Parathyroid adenoma (tissue), 2 donors: Measurements from ENCODE around the gene CHAF1A.

Experiments
- H2AFZ ChIP-seq: fragments of 300-600 bp; sonication (generic); one replicate; pipeline ENCODE4 v1.7.0; 2017; ENCODE audit warnings: antibody characterized with exemption, mild to moderate bottlenecking
- H3K27ac ChIP-seq: fragments of 300-600 bp; sonication (generic); one replicate; pipeline ENCODE4 v1.7.0; 2017
- H3K27me3 ChIP-seq: fragments of 300-600 bp; sonication (generic); one replicate; pipeline ENCODE4 v1.7.0; 2017; ENCODE audit warnings: low read length; ENCODE audit not compliant: control insufficient read depth, insufficient read depth
- H3K36me3 ChIP-seq: fragments of 300-600 bp; sonication (generic); one replicate; pipeline ENCODE4 v1.7.0; 2017; ENCODE audit warnings: low read length; ENCODE audit not compliant: control insufficient read depth, insufficient read depth
- H3K4me1 ChIP-seq: fragments of 300-600 bp; sonication (generic); one replicate; pipeline ENCODE4 v1.7.0; 2017; ENCODE audit warnings: control low read depth
- H3K4me2 ChIP-seq: fragments of 300-600 bp; sonication (generic); one replicate; pipeline ENCODE4 v1.7.0; 2017; ENCODE audit warnings: low read length
- H3K4me3 ChIP-seq: fragments of 300-600 bp; sonication (generic); one replicate; pipeline ENCODE4 v1.7.0; 2017; ENCODE audit warnings: low read depth, low read length
- H3K79me2 ChIP-seq: fragments of 300-600 bp; sonication (generic); one replicate; pipeline ENCODE4 v1.7.0; 2017; ENCODE audit warnings: control low read depth
- H3K9ac ChIP-seq: fragments of 300-600 bp; sonication (generic); one replicate; pipeline ENCODE4 v1.7.0; 2017; ENCODE audit warnings: mild to moderate bottlenecking
- H3K9me3 ChIP-seq: fragments of 300-600 bp; sonication (generic); one replicate; pipeline ENCODE4 v1.7.0; 2017; ENCODE audit warnings: low read length; ENCODE audit not compliant: control insufficient read depth
- TF ChIP-seq, protein P1 (sequence below): fragments of 300-600 bp; sonication (generic); IDR thresholded peaks from one replicate; pipeline ENCODE4 v1.7.0; 2017; ENCODE audit warnings: antibody characterized with exemption, mild to moderate bottlenecking
- donor health status: primary hyperparathyroidism.

CHAF1A gene

GRCh38 chr19:4366666-4367335 lies 35.6 kb upstream of the CHAF1A start:
- TF ChIP-seq, protein P1, sequence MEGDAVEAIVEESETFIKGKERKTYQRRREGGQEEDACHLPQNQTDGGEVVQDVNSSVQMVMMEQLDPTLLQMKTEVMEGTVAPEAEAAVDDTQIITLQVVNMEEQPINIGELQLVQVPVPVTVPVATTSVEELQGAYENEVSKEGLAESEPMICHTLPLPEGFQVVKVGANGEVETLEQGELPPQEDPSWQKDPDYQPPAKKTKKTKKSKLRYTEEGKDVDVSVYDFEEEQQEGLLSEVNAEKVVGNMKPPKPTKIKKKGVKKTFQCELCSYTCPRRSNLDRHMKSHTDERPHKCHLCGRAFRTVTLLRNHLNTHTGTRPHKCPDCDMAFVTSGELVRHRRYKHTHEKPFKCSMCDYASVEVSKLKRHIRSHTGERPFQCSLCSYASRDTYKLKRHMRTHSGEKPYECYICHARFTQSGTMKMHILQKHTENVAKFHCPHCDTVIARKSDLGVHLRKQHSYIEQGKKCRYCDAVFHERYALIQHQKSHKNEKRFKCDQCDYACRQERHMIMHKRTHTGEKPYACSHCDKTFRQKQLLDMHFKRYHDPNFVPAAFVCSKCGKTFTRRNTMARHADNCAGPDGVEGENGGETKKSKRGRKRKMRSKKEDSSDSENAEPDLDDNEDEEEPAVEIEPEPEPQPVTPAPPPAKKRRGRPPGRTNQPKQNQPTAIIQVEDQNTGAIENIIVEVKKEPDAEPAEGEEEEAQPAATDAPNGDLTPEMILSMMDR: no peak
- Histone ChIP-seq H3K27me3 (no peaks in the 10 kb centered on the region), H3K4me1 (peaks cover 38% of the 10 kb centered on the region), H2AFZ (no peak overlapping the region), H3K27ac (no peak overlapping the region), H3K36me3 (no peaks in the 10 kb centered on the region), H3K4me2 (no peak overlapping the region), H3K9ac (no peak overlapping the region), H3K4me3 (no peak overlapping the region), H3K79me2 (peaks cover 39% of the 10 kb centered on the region), H3K9me3 (no peaks in the 10 kb centered on the region)

DNA sequence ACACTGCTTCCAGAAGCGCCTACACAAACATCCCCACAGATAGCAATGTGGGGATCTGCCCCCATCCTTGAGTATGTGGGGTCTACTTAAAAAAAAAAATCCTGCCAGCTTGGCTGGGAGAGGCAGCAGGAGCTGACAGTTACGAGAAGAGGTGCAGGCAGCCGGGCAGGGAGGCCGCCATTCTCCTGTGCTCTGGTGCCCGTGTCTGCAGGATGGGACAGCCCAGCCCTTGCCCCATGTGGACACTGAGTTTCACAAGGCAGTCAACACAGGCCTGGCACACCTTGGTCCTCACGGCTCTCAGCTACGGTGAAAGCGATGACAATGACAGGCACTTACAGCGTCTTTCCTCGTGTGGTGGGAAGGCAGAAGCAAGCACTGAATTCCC lies 35.1 kb upstream of the CHAF1A start:
- Histone ChIP-seq H2AFZ (no peak overlapping the region), H3K79me2 (peaks cover 44% of the 10 kb centered on the region), H3K27ac (no peak overlapping the region), H3K9ac (no peak overlapping the region), H3K4me2 (no peak overlapping the region), H3K4me1 (peaks cover 43% of the 10 kb centered on the region), H3K9me3 (no peaks in the 10 kb centered on the region), H3K4me3 (no peak overlapping the region), H3K27me3 (no peaks in the 10 kb centered on the region), H3K36me3 (no peaks in the 10 kb centered on the region)
- TF ChIP-seq, protein P1: no peak

DNA sequence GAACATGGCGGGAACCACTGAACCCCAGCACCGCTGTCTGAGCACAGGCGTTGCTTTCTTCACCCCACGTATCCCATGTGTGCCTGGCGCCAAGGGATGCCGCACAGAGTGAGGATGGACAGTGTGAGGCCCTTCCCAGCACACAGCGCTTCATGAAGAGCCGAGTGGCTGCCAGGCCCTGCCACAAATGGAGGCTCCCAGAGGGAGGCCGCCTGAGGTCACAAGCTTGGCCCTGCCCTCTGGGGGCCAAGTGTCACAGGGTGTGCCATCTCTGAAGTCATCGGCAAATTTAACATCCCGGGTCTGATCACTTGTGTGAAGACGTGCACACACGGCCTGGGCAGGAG lies 34.7 kb upstream of the CHAF1A start:
- Histone ChIP-seq H3K27ac (peak overlapping the region; percentile 99), H3K27me3 (no peaks in the 10 kb centered on the region), H3K9ac (no peak overlapping the region), H3K4me3 (no peak overlapping the region), H3K36me3 (no peaks in the 10 kb centered on the region), H3K4me1 (peaks cover 47% of the 10 kb centered on the region), H2AFZ (no peak overlapping the region), H3K79me2 (peaks cover 47% of the 10 kb centered on the region), H3K4me2 (no peak overlapping the region), H3K9me3 (no peaks in the 10 kb centered on the region)
- TF ChIP-seq, protein P1: no peak

DNA sequence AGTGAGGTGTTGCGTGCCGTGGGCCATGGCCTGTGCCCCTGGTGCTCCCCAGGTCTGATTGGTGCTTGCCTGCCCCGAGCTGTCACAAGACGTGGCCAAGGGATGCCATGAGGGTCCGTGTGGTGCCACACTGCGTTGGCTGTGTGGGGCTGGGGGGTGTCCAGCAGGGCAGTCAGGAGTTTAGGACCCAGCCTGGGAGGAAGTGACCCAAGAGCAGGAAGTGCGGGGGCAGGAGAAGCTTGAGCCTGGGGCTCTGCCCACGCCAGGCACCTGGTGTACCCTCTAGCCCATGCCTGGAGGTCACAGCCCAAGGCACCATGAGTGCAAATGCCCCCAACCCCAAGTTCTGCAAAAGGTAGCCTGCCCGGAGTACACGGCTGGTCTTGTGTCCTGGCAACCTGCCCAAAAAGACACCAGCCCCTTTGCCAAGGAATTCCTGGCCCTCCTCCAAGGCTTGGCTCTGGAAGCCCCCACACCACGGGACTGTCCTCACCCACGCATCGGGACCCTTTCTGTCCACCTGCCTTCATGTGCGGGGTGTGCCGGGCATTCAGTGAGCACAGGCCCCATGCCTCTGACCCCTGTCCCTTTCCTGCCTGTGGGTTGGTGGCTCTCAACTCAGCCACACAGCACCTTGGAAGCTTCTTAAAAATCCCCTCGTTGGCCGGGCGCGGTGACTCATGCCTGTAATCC lies 34.2 kb upstream of the CHAF1A start:
- Histone ChIP-seq H3K4me1 (peaks cover 52% of the 10 kb centered on the region), H3K27ac (peak overlapping the region; percentile 99), H3K9me3 (no peaks in the 10 kb centered on the region), H3K9ac (no peak overlapping the region), H3K4me3 (no peak overlapping the region), H3K4me2 (no peak overlapping the region), H3K79me2 (peaks cover 48% of the 10 kb centered on the region), H2AFZ (no peak overlapping the region), H3K27me3 (no peaks in the 10 kb centered on the region), H3K36me3 (no peaks in the 10 kb centered on the region)
- TF ChIP-seq, protein P1: no peak
